ENCODE data around the gene SYTL5.

- no peak for TF ChIP-seq CTCF (conservative IDR thresholded peaks at IDR 0.05; ENCODE audit: low read depth, low read length)
- no peak for TF ChIP-seq RAD21 (IDR thresholded peaks at IDR 0.05; ENCODE audit: low read length)
- no peak for TF ChIP-seq FOS (IDR thresholded peaks at IDR 0.05; ENCODE audit: low read depth, low read length)
- TF ChIP-seq, protein P1, sequence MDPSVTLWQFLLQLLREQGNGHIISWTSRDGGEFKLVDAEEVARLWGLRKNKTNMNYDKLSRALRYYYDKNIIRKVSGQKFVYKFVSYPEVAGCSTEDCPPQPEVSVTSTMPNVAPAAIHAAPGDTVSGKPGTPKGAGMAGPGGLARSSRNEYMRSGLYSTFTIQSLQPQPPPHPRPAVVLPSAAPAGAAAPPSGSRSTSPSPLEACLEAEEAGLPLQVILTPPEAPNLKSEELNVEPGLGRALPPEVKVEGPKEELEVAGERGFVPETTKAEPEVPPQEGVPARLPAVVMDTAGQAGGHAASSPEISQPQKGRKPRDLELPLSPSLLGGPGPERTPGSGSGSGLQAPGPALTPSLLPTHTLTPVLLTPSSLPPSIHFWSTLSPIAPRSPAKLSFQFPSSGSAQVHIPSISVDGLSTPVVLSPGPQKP (IDR thresholded peaks at IDR 0.05; ENCODE audit: borderline replicate concordance, low read depth, low read length), result no peak
- no peak for TF ChIP-seq POLR2A (IDR thresholded peaks at IDR 0.05; ENCODE audit: low read depth, low read length)
- TF ChIP-seq RCOR1 (IDR thresholded peaks at IDR 0.05; ENCODE audit: insufficient replicate concordance, low read length), result no peak
- TF ChIP-seq CEBPB (IDR thresholded peaks at IDR 0.05; ENCODE audit: low read depth, low read length), result no peak
- TF ChIP-seq MXI1 (IDR thresholded peaks at IDR 0.05; ENCODE audit: borderline replicate concordance, low read depth, low read length), result no peak
Observed at GRCh38 chrX:38149016-38149415, 142.7 kb downstream of the SYTL5 start.

Measured in IMR-90 (cell line).